GM12878 (cell line): ENCODE measurements around the gene LRRN1. TPM values are rescaled to one million over a fixed set of nuclear protein-coding genes. Genes with fewer than 3 reads are reported as not detected.

Experiments used
- ATAC-seq: fragments of 200-7000 bp; cut with Tn5 transposase; 3 replicates; pipeline ENCODE4 v1.9.1; 2020; ENCODE audit warnings: mild to moderate bottlenecking, moderate library complexity
- BruUV-seq: library from RNA; stranded (reverse); fragments of 400-500 nt; replicated peaks from 2 replicates; lab custom pipeline; 2021; lab: Mats Ljungman, UMichigan
- CTCF ChIA-PET: fragments of 300-600 bp; sonication (Branson Sonifier 250); formaldehyde crosslinking; extraction: SDS; loops from one replicate; lab custom pipeline; 2021; ENCODE audit warnings: inconsistent platforms; lab: Yijun Ruan, JAX
- POLR2A ChIA-PET: fragments of 350-600 bp; formaldehyde crosslinking; extraction: SDS; loops from one replicate; lab custom pipeline; 2021; ENCODE audit warnings: inconsistent platforms; lab: Charles Lee
- RAD21 ChIA-PET: fragments of 300-600 bp; sonication (Branson Sonifier 250); formaldehyde crosslinking; loops from one replicate; lab custom pipeline; 2023; ENCODE audit warnings: antibody characterized with exemption; ENCODE audit not compliant: unreplicated experiment; lab: Charles Lee
- SMC1A ChIA-PET: fragments of 300-600 bp; sonication (Branson Sonifier 250); formaldehyde crosslinking; loops from one replicate; lab custom pipeline; 2023; ENCODE audit not compliant: unreplicated experiment, uncharacterized antibody; lab: Charles Lee
- DNase-seq: peaks from one replicate; pipeline ENCODE4 v3.0.0-alpha.2; 2011; ENCODE audit warnings: low read depth, low spot score
- FAIRE-seq: peaks from 3 replicates; lab custom pipeline; 2011; peaks lifted over from hg19 to GRCh38; lab: Jason Lieb, UNC
- H2AFZ ChIP-seq: 2 replicates; pipeline ENCODE4 v1.6.0; 2011; ENCODE audit warnings: low read depth, low read length, control low read depth; ENCODE audit not compliant: control insufficient read depth
- H3K27ac ChIP-seq: 2 replicates; pipeline ENCODE4 v1.5.1; 2011; ENCODE audit warnings: control low read depth; ENCODE audit not compliant: control insufficient read depth, insufficient read depth
- H3K27me3 ChIP-seq, 2 experiments: replicated peaks in 1 of 2; 2 replicates each; pipeline versions ENCODE4 v1.6.0 to v1.6.1; 2011; ENCODE audit warnings: low read length in 1 of 2; ENCODE audit not compliant: control insufficient read depth in 2 of 2, insufficient read depth in 2 of 2
- H3K36me3 ChIP-seq, 2 experiments: 2 replicates each; pipeline ENCODE4 v1.5.1; 2011; ENCODE audit warnings: low read length in 1 of 2; ENCODE audit not compliant: control insufficient read depth in 2 of 2, insufficient read depth in 2 of 2
- H3K4me1 ChIP-seq: 2 replicates; pipeline ENCODE4 v1.6.1; 2011; ENCODE audit warnings: mild to moderate bottlenecking, low read length, moderate library complexity, mixed read lengths; ENCODE audit not compliant: control insufficient read depth, insufficient read depth
- H3K4me2 ChIP-seq: 2 replicates; pipeline ENCODE4 v1.6.0; 2011; ENCODE audit warnings: control low read depth; ENCODE audit not compliant: control insufficient read depth, insufficient read depth
- H3K4me3 ChIP-seq: fragments of 200-600 bp; sonication (generic); 2 replicates; pipeline ENCODE4 v1.5.1; 2016
- H3K79me2 ChIP-seq: 2 replicates; pipeline ENCODE4 v1.6.0; 2011; ENCODE audit warnings: low read length; ENCODE audit not compliant: control insufficient read depth, insufficient read depth
- H3K9ac ChIP-seq: 2 replicates; pipeline ENCODE4 v1.8.0; 2011; ENCODE audit warnings: low read length, control low read depth, mixed read lengths; ENCODE audit not compliant: control insufficient read depth, insufficient read depth
- H3K9me3 ChIP-seq: replicated peaks from 3 replicates; pipeline ENCODE4 v1.5.1; 2011; ENCODE audit warnings: mild to moderate bottlenecking, low read length; ENCODE audit not compliant: control insufficient read depth, insufficient read depth
- H4K20me1 ChIP-seq: 2 replicates; pipeline ENCODE4 v1.6.0; 2011; ENCODE audit not compliant: control insufficient read depth, insufficient read depth
- CBX3 ChIP-seq: fragments of 200-600 bp; sonication (generic); IDR thresholded peaks from 2 replicates; pipeline ENCODE4 v1.6.1; 2016; ENCODE audit warnings: low read depth, borderline replicate concordance
- CEBPB ChIP-seq, 2 experiments: fragments of 150-350 bp in 1 of 2; IDR thresholded peaks; 2 replicates each; pipeline ENCODE4 v1.6.1; 2012 to 2014; ENCODE audit warnings: low read depth in 2 of 2, low read length in 2 of 2, borderline replicate concordance in 1 of 2, inconsistent platforms in 1 of 2
- DPF2 ChIP-seq: fragments of 450-650 bp; IDR thresholded peaks from 2 replicates; pipeline ENCODE4 v1.6.1; 2017; ENCODE audit warnings: mild to moderate bottlenecking
- EZH2 ChIP-seq: IDR thresholded peaks from 2 replicates; pipeline ENCODE4 v1.6.1; 2012; ENCODE audit warnings: low read depth, mild to moderate bottlenecking, control low read depth, inconsistent platforms, low read length, borderline replicate concordance; ENCODE audit not compliant: control insufficient read depth
- FOXK2 ChIP-seq: fragments of 450-650 bp; IDR thresholded peaks from 2 replicates; pipeline ENCODE4 v1.6.1; 2017; ENCODE audit warnings: mild to moderate bottlenecking, moderate library complexity
- HCFC1 ChIP-seq: fragments of 150-350 bp; IDR thresholded peaks from 2 replicates; pipeline ENCODE4 v1.6.1; 2014; ENCODE audit warnings: low read length
- NR2C1 ChIP-seq: fragments of 450-650 bp; IDR thresholded peaks from 2 replicates; pipeline ENCODE4 v1.6.1; 2017; ENCODE audit warnings: antibody characterized with exemption, mild to moderate bottlenecking, moderate library complexity
- STAT3 ChIP-seq: IDR thresholded peaks from 2 replicates; pipeline ENCODE4 v1.6.1; 2011; ENCODE audit warnings: low read depth, low read length, improper control_type of control experiment
- SUZ12 ChIP-seq: fragments of 200-600 bp; sonication (generic); IDR thresholded peaks from one replicate; pipeline ENCODE4 v1.6.1; 2018; ENCODE audit warnings: antibody characterized with exemption, mild to moderate bottlenecking; ENCODE audit not compliant: unreplicated experiment
- WGBS: methylation state at CpG from one replicate; pipeline ENCODE4 v1.1.6; 2016; ENCODE audit warnings: low lambda C conversion rate; ENCODE audit not compliant: insufficient replicate concordance, insufficient coverage; ENCODE audit errors: missing lambda C conversion rate; 5-methylcytosine and 5-hydroxymethylcytosine counted together
- in situ Hi-C: fragments of 300-500 bp; cut with MboI; formaldehyde crosslinking; loops from 9 replicates; pipeline ENCODE4 v1.14.3; 2018; ENCODE audit warnings: mixed read lengths
- intact Hi-C: fragments of 100-400 bp; cut with micrococcal nuclease; formaldehyde crosslinking; loops from one replicate; pipeline ENCODE4 v1.14.2; 2022; ENCODE audit not compliant: unreplicated experiment
- polyA plus RNA-seq, 11 experiments: library from polyadenylated mRNA; depleted of rRNA in 4 of 11; unstranded in 6 of 11; stranded (reverse) in 5 of 11; fragments of >200 nt; fragmentation: Nextera tagmentation in 4 of 11; fragmentation: Illumina TruSeq in 1 of 11; extraction: Ambion mirVana in 4 of 11; extraction: Trizol in 1 of 11; gene quantifications; 1 replicate in 1 of 11; 2 replicates in 10 of 11; pipeline versions ENCODE4 v1.2.1 to v1.2.3, GENCODE V29; 2011 to 2016; ENCODE audit warnings: inconsistent platforms in 2 of 11, missing spikeins in 2 of 11, low read depth in 1 of 11
- total RNA-seq, 4 experiments: library from RNA; depleted of rRNA in 3 of 4; stranded (reverse); fragments of >200 nt in 3 of 4; fragmentation: Illumina TruSeq in 1 of 4; extraction: Trizol in 1 of 4; gene quantifications; 2 replicates each; pipeline versions ENCODE4 v1.2.1 to v1.2.3, GENCODE V29; 2013 to 2021
- TF ChIP-seq, protein P1 (sequence below): IDR thresholded peaks from 2 replicates; pipeline ENCODE4 v1.6.1; 2011; ENCODE audit warnings: borderline replicate concordance, low read depth, mild to moderate bottlenecking, moderate library complexity, low read length; ENCODE audit not compliant: insufficient read depth, poor library complexity, severe bottlenecking

LRRN1 gene
- total and polyA plus RNA-seq, 10 of the 15 experiments (the other 5 are each of a cell fraction or from before 2014, with no cell fraction given): 0.01 to 0.04 TPM; not detected in 8

DNA sequence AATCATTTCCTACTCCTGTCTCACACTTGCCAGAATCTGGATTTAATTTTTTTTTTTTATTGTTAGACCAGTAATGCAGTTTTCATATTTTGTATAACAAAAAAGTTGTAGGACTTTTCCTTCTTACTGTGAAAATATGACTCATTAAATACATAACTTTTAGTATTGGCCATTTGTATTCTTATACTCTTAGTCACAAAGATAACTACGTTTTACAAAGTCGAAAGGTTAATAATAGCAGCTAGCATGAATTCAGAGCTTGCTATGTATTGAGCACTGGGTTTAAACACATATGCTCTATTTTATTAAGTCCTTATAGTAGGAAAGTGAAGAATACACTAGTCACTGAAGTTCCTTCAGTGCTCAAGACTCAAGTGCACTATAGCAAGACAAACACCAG lies 43.1 kb downstream of the LRRN1 start:
- Histone ChIP-seq H3K9ac (no peak overlapping the region), H3K36me3 (no peaks in the 10 kb centered on the region), H3K4me2 (no peak overlapping the region), H3K79me2 (no peaks in the 10 kb centered on the region), H3K9me3 (no peaks in the 10 kb centered on the region), H3K27ac (no peak overlapping the region), H3K4me3 (no peak overlapping the region), H2AFZ (no peak overlapping the region), H3K27me3 (no peaks in the 10 kb centered on the region), H4K20me1 (no peaks in the 10 kb centered on the region), H3K4me1 (no peaks in the 10 kb centered on the region)
- ChIA-PET RAD21 (no interaction called here), CTCF (no interaction called here), SMC1A (no interaction called here), POLR2A (no interaction called here)
- no TSS peak for BruUV-seq
- TF ChIP-seq HCFC1: no peak
- no peak for TF ChIP-seq FOXK2
- TF ChIP-seq, protein P1, sequence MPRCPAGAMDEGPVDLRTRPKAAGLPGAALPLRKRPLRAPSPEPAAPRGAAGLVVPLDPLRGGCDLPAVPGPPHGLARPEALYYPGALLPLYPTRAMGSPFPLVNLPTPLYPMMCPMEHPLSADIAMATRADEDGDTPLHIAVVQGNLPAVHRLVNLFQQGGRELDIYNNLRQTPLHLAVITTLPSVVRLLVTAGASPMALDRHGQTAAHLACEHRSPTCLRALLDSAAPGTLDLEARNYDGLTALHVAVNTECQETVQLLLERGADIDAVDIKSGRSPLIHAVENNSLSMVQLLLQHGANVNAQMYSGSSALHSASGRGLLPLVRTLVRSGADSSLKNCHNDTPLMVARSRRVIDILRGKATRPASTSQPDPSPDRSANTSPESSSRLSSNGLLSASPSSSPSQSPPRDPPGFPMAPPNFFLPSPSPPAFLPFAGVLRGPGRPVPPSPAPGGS: no peak
- TF ChIP-seq DPF2: no peak
- TF ChIP-seq CBX3: no peak
- TF ChIP-seq CEBPB (IDR thresholded peaks at IDR 0.05; ENCODE audit: borderline replicate concordance in 1 of 2, low read depth in 2 of 2, low read length in 2 of 2): no peak
- no peak for TF ChIP-seq EZH2
- TF ChIP-seq SUZ12: no peak
- no peak for TF ChIP-seq NR2C1
- TF ChIP-seq STAT3: no peak
- in situ Hi-C loops (no loop called here), intact Hi-C loops (no loop called here)
- no peak for ATAC-seq
- FAIRE-seq: no peak
- WGBS: 47% methylated on average over 2 of the region's 2 CpGs
- DNase-seq: no peak
